GM19025 (cell line): ENCODE results near the gene GDF10.

Experiments used
- ATAC-seq: cut with Tn5 transposase; IDR thresholded peaks from one replicate; pipeline ENCODE4 v1.9.1; 2021; ENCODE audit warnings: mild to moderate bottlenecking, low read depth, moderate library complexity; ENCODE audit not compliant: unreplicated experiment

GDF10 gene

GRCh38 chr10:47311932-47312662 lies 12.1 kb downstream of the GDF10 start:
- ATAC-seq: no peak

GRCh38 chr10:47312663-47312995 lies 12.6 kb downstream of the GDF10 start:
- ATAC-seq: no peak

- no peak for ATAC-seq
These were observed 14.5 kb downstream of the GDF10 start for GRCh38 chr10:47314416-47314970.

- ATAC-seq: no peak
These were observed 15.4 kb downstream of the GDF10 start for GRCh38 chr10:47315421-47315820.

- no peak for ATAC-seq
These were observed 16.1 kb downstream of the GDF10 start for GRCh38 chr10:47316131-47316530.

- ATAC-seq: no peak
These were observed 17.3 kb downstream of the GDF10 start for GRCh38 chr10:47317251-47317650.

- ATAC-seq: no peak
These were observed 18.7 kb downstream of the GDF10 start for GRCh38 chr10:47318706-47319105.

- ATAC-seq: no peak
These were observed 19.8 kb downstream of the GDF10 start for GRCh38 chr10:47319784-47320183.

GRCh38 chr10:47320812-47321211 lies 20.8 kb downstream of the GDF10 start:
- no peak for ATAC-seq

GRCh38 chr10:47321521-47322195 lies 21.7 kb downstream of the GDF10 start:
- ATAC-seq: no peak

- ATAC-seq: no peak
These were observed 22.5 kb downstream of the GDF10 start, which contains the start of gene GDF2 for GRCh38 chr10:47322300-47323061. Gene GDF2 (plus strand): TSS chr10:47322454. CDS start chr10:47322669, 215 bp downstream.

- ATAC-seq: no peak
These were observed 23.1 kb downstream of the GDF10 start for GRCh38 chr10:47323087-47323486.

- ATAC-seq: no peak
These were observed 23.8 kb downstream of the GDF10 start for GRCh38 chr10:47323636-47324296.

- no peak for ATAC-seq
These were observed 25.6 kb downstream of the GDF10 start for GRCh38 chr10:47325303-47326291.

GRCh38 chr10:47326306-47326926 lies 26.4 kb downstream of the GDF10 start:
- no peak for ATAC-seq

- ATAC-seq: no peak
These were observed 26.9 kb downstream of the GDF10 start for GRCh38 chr10:47326927-47327330.

GRCh38 chr10:47329855-47330254 lies 29.9 kb downstream of the GDF10 start:
- no peak for ATAC-seq

- no peak for ATAC-seq
These were observed 30.4 kb downstream of the GDF10 start for GRCh38 chr10:47330366-47330765.

- ATAC-seq: no peak
These were observed 30.8 kb downstream of the GDF10 start for GRCh38 chr10:47330804-47331203.
